LNCAP (cell line): ENCODE measurements around the gene SEMA4G.

Experiments used
- CTCF ChIP-seq: fragments of 450-650 bp; IDR thresholded peaks from 2 replicates; pipeline ENCODE4 v1.5.1; 2017; ENCODE audit warnings: mild to moderate bottlenecking

The SEMA4G gene

GRCh38 chr10:100997360-100998182, 28.3 kb downstream of the SEMA4G start:
- TF ChIP-seq CTCF = peak; percentile 69

DNA sequence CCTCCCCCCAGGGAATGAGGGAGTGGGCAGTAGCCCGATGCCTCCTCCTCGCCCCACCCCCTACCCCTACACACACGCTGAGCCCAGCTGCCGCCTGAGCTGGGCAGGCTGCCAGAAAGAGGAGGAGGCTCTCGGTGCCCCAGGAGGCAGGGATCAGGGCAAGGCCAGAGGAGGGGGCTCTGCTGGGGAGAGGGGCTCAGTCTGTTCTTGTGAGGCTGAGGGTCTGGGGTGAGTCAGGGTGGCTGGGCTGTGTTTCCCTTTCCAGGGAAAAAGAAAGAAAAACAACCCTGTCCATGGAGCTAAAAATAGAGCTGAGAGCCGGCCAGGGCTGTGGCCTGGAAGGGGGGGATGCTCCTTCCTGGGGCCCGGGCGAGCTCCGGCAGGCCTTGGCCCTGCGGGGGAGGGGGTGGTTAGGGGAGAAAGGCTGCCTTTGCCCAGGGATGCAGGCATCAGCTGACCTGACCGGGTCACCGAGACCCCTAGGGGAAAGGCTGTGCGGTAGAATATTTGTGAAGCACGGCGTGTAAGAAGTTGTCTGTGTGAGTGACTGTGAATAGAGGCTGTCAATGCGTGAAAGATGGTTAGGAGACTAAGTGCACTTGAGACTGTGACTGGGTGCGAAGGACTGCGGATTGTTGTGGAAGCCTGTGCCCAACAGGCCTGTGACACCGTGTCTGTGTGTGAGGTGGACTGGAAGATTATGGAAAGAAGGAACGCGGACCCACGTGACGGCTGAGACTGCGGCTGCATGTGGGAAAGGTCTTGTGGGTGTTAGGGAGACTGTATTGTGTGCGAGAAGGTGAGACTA, 29.1 kb downstream of the SEMA4G start:
- TF ChIP-seq CTCF = no peak

DNA sequence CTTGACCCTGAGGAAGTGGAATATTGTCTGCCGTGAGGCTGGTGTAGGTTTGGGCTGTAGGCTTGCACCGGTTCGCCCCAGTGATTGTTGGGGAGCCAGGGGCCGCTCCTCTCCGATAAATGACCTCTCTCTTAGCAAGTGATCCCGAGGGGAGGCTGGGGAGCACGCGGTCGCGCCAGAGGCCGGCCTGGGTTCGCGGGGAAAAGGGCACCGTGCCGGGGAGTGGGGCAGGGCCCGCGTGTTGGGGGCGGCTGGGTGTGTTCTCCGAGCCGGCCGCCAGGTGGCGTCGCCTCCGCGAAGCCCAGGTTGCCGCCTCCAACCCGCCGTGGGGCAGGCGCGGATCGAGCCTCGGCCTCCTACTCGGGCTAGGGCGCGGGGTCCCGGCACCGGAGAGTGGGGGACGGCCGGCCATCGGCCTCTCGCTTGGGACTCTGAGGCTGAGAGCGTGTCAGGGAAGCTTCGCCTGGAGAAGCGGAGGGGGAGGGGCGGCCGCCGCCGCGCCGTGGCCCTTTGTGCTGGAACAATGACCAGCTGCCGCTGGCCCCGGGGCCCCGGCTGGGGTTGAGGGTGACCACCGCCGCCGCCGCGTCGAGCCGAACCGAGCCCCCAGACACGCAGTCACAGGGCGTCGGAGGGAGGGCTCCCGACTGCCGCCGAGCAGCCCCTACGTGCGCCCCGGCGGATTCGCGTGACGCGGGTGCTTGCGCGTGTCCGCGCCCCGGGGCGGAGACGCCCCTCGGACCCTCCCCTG, 29.9 kb downstream of the SEMA4G start:
- TF ChIP-seq CTCF = peak; percentile 72

GRCh38 chr10:100999742-101000126, 30.4 kb downstream of the SEMA4G start, which contains the start of gene LZTS2:
LZTS2 (plus strand) TSS chr10:100999808; CDS start chr10:101002539, 2,731 bp downstream.
- no peak for TF ChIP-seq CTCF

DNA sequence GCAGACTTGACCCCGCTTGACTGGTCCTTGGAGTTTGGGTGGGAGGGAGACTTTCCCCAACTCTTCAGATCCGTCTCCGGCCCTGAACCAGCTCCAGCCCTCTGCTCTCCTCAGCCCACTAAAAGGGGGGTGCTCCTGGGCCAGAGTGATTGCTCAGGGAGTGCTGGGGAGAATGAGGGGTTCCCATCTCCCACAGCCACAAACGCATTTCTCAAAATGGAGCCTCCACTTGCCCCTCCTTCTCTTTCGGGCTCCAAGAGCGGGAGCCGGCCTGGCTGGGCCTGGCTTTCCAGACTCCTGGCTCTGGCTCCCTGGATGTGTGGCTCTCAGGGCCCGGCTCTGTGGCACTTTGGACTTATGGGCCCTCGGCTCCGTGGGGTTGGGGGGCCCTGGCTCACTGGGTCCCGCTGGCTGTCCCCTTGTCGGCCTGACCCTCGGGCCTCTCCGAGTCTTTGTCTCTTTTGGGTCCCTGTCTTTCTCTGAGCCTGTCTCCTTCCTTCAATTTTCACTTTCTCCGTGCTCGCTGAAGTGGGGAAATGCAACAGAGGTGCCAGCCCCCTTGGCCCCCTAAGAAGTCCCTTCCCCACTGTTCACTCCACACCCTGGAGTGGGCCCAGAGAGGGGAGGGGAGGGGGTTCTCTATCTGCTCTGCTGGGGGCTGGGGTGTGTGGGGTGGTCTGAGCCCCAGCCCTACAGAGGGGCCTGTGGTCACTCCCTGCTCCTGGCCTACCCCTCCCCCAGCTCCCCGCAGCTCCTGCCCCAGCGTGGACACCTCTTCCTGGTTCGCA, 31.0 kb downstream of the SEMA4G start:
- no peak for TF ChIP-seq CTCF

DNA sequence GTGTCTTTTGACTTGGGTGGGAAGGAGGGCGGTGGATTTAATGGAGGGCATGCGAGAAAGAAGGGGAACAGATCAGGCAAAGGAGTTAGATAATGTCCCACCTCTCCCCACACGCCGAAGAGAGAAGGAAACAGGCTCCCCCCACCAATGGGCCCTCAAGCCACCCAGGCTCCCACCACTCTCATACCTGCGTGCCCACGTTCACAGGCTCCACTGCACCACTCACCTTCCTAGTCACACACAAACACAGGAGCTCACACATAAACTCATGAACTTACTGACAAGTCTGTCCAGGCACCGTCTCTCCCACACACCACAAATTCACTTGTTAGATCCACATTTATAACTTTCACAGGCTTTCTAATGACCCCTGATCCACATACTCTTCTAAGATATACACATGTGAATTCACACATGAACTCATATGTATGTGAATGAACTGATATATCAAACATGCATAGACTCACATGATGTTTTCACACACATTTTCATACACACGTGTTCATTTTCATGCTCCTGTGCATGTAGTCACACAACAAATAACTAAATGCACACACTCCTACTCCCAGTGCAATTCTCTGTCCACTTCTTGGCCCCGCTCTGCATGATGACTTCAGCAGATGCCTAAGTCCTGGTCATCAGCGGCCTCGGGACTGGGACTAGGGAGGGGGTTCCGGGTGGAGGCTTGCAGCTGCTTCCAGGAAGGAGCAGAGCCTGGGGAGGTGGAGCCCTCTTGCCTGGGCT, 31.8 kb downstream of the SEMA4G start:
- no peak for TF ChIP-seq CTCF
